Measurements from ENCODE around the gene CYP2C9. TPM values are rescaled to one million over a fixed set of nuclear protein-coding genes. Genes with fewer than 3 reads are reported as not detected.

CYP2C9 gene
- total RNA-seq, 4 donors from 2014 or later = 3.7 to 5.1 (median 4.8) TPM; not detected in 1

- Histone ChIP-seq H3K4me1 (no peaks in the 10 kb centered on the region), H3K27ac (no peak overlapping the region), H3K4me3 (no peak overlapping the region), H3K36me3 (no peaks in the 10 kb centered on the region), H3K9me3 (no peaks in the 10 kb centered on the region), H3K27me3 (no peaks in the 10 kb centered on the region)
- no peak for DNase-seq
- 0 to 9% methylated on average over 1 of the region's 1 CpG for WGBS, 2 donors
- TF ChIP-seq CTCF (IDR thresholded peaks at IDR 0.05) (peak in 3 of 6 experiments; percentile 18 to 51 (median 32)), POLR2A (IDR thresholded peaks at IDR 0.05) (no peak)
- intact Hi-C loops (cut with DNase I) = no loop called here
Observed at GRCh38 chr10:94963901-94964300, 25.4 kb downstream of the CYP2C9 start.

- WGBS, 2 donors = 51 to 52% methylated on average over 4 of the region's 4 CpGs
- Histone ChIP-seq H3K27me3 (no peaks in the 10 kb centered on the region), H3K27ac (no peak overlapping the region), H3K4me3 (no peak overlapping the region), H3K9me3 (no peaks in the 10 kb centered on the region), H3K36me3 (no peaks in the 10 kb centered on the region), H3K4me1 (no peaks in the 10 kb centered on the region)
- TF ChIP-seq CTCF (IDR thresholded peaks at IDR 0.05) (no peak), POLR2A (IDR thresholded peaks at IDR 0.05) (no peak)
- DNase-seq = no peak
- intact Hi-C loops (cut with DNase I) = no loop called here
Observed at GRCh38 chr10:94983555-94983954, 45.1 kb downstream of the CYP2C9 start.

DNA sequence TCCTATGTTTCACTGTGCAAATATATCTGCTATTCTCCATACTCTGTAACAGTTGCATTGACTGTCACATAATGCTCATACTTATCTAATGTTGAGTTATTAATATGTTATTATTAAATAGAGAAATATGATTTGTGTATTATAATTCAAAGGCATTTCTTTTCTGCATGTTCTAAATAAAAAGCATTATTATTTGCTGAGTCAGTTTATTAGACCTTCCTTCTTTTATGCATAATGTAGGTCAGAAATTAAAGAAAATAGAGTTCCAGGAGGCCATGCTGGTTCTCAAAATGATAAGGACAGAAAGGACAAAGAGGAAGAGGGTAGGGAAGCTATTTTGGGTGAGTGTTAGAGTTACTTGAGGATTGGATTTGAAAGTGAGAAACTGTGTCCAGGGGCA is 50.7 kb downstream of the CYP2C9 start:
- no peak overlapping the region for H3K4me3 ChIP-seq
- no peaks in the 10 kb centered on the region for H3K4me1 ChIP-seq
- DNase-seq = no peak
- TF ChIP-seq CTCF (IDR thresholded peaks at IDR 0.05) = no peak
- TF ChIP-seq POLR2A (IDR thresholded peaks at IDR 0.05) = no peak
- H3K27me3 ChIP-seq = no peaks in the 10 kb centered on the region
- intact Hi-C loops (cut with DNase I) = no loop called here
- no peak overlapping the region for H3K27ac ChIP-seq
- no peaks in the 10 kb centered on the region for H3K36me3 ChIP-seq
- H3K9me3 ChIP-seq = peaks cover 0 to 27% (median 8%) of the 10 kb centered on the region in 3 donors

DNA sequence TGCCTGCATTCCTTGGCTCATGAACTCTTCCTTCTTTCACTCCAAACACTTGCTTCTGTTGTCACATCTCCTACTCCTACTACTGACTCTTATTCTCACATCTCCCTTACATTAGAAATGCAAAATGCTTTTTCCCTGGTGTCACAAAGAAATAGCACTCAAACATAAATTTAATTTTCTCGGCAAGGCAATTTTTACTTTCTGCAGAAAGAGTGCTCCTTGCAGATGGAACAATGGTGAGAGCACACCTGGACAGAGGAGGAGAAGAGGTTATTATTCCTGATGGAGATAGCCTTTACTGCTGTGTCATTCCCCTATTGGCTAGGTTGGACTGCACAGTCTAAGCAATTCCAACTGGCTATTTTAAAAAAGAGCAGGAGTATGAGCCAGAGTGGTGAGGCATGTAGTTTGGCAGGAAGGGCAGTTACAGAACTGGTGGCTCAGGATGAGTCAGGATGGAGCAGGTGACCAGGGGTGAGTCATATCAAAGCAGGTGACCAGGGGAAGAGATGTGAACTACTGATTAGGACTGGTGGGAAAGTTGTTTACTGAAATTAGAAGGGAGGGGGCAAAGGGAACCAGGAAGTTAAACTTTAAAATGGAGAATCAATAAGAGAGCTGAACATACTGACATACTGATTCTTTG is 52.9 kb downstream of the CYP2C9 start:
- intact Hi-C loops (cut with DNase I) = no loop called here
- Histone ChIP-seq H3K4me1 (no peaks in the 10 kb centered on the region), H3K27ac (no peak overlapping the region), H3K27me3 (no peaks in the 10 kb centered on the region), H3K36me3 (no peaks in the 10 kb centered on the region), H3K4me3 (no peak overlapping the region), H3K9me3 (peaks cover 0 to 27% (median 8%) of the 10 kb centered on the region in 3 donors)
- no peak for DNase-seq
- TF ChIP-seq CTCF (IDR thresholded peaks at IDR 0.05) (no peak), POLR2A (IDR thresholded peaks at IDR 0.05) (no peak)
- WGBS, 2 donors = 86 to 100% methylated on average over 1 of the region's 1 CpG

GRCh38 chr10:94992811-94993210 is 54.4 kb downstream of the CYP2C9 start:
- no peak for TF ChIP-seq CTCF (IDR thresholded peaks at IDR 0.05)
- no peak for TF ChIP-seq POLR2A (IDR thresholded peaks at IDR 0.05)
- peaks cover 0 to 27% (median 8%) of the 10 kb centered on the region in 3 donors for H3K9me3 ChIP-seq
- H3K4me1 ChIP-seq = no peaks in the 10 kb centered on the region
- no peak overlapping the region for H3K27ac ChIP-seq
- H3K4me3 ChIP-seq = no peak overlapping the region
- 71 to 74% methylated on average over 4 of the region's 4 CpGs for WGBS, 2 donors
- H3K27me3 ChIP-seq = no peaks in the 10 kb centered on the region
- DNase-seq = no peak
- intact Hi-C loops (cut with DNase I) = no loop called here
- no peaks in the 10 kb centered on the region for H3K36me3 ChIP-seq

All from esophagus squamous epithelium (tissue), 5 donors.